Coronary artery (tissue), 2 donors: ENCODE data around the gene SLC19A1.
"Not testable (repeated sequence)": the region's sequence is repeated elsewhere in the genome, so short reads cannot be mapped to it uniquely, and the experiment has no call there.

ENCODE experiments used
- DNase-seq: peaks from one replicate; pipeline ENCODE4 v3.0.0-alpha.2; 2017; ENCODE audit warnings: low spot score
- H3K27ac ChIP-seq, 2 donors: fragments of 200-600 bp; sonication (generic); one replicate each; pipeline ENCODE4 v1.5.1; 2016 to 2019
- H3K4me3 ChIP-seq: fragments of 200-600 bp; sonication (generic); 2 replicates; pipeline ENCODE4 v1.5.1; 2016; ENCODE audit warnings: mild to moderate bottlenecking, moderate library complexity
- CTCF ChIP-seq: fragments of 200-600 bp; sonication (generic); IDR thresholded peaks from one replicate; pipeline ENCODE4 v1.5.1; 2019; ENCODE audit warnings: antibody characterized with exemption

SLC19A1 gene

GRCh38 chr21:45504021-45504515, 38.2 kb downstream of the SLC19A1 start:
- H3K27ac ChIP-seq, result no peak overlapping the region
- H3K4me3 ChIP-seq, result no peak overlapping the region
- DNase-seq, result no peak
- no peak for TF ChIP-seq CTCF

- H3K4me3 ChIP-seq, DNase-seq, H3K27ac ChIP-seq: not testable (repeated sequence)
Observed at GRCh38 chr21:45503226-45503625, 39.0 kb downstream of the SLC19A1 start.

GRCh38 chr21:45502600-45502999, 39.6 kb downstream of the SLC19A1 start:
- H3K4me3 ChIP-seq, result no peak overlapping the region
- no peak for DNase-seq
- H3K27ac ChIP-seq, result no peak overlapping the region
- TF ChIP-seq CTCF, result no peak

- Histone ChIP-seq H3K27ac (no peak overlapping the region), H3K4me3 (no peak overlapping the region)
- no peak for TF ChIP-seq CTCF
- no peak for DNase-seq
Observed at GRCh38 chr21:45502006-45502345, 40.3 kb downstream of the SLC19A1 start.

- not testable (repeated sequence) for DNase-seq, H3K27ac ChIP-seq, H3K4me3 ChIP-seq
Observed at GRCh38 chr21:45501081-45502005, 40.9 kb downstream of the SLC19A1 start.

GRCh38 chr21:45499970-45500577, 42.2 kb downstream of the SLC19A1 start:
- DNase-seq, result no peak
- Histone ChIP-seq H3K27ac (peak overlapping the region in 1 of 2 donors; percentile 7), H3K4me3 (no peak overlapping the region)
- no peak for TF ChIP-seq CTCF

GRCh38 chr21:45499201-45499750, 43.0 kb downstream of the SLC19A1 start:
- no peak overlapping the region for H3K27ac ChIP-seq
- TF ChIP-seq CTCF, result no peak
- H3K4me3 ChIP-seq, result no peak overlapping the region
- no peak for DNase-seq

GRCh38 chr21:45498646-45499000, 43.6 kb downstream of the SLC19A1 start:
- Histone ChIP-seq H3K27ac (no peak overlapping the region), H3K4me3 (no peak overlapping the region)
- no peak for DNase-seq
- TF ChIP-seq CTCF, result no peak
